GM18505 (cell line): ENCODE measurements around the gene INCA1.

Experiments
- ATAC-seq: cut with Tn5 transposase; IDR thresholded peaks from one replicate; pipeline ENCODE4 v1.9.1; 2021; ENCODE audit not compliant: unreplicated experiment
- POLR2A ChIP-seq: IDR thresholded peaks from 4 replicates; pipeline ENCODE4 v1.6.1; 2011; ENCODE audit warnings: borderline replicate concordance; ENCODE audit not compliant: insufficient read depth, insufficient read length; ENCODE audit errors: extremely low read depth

The INCA1 gene

DNA sequence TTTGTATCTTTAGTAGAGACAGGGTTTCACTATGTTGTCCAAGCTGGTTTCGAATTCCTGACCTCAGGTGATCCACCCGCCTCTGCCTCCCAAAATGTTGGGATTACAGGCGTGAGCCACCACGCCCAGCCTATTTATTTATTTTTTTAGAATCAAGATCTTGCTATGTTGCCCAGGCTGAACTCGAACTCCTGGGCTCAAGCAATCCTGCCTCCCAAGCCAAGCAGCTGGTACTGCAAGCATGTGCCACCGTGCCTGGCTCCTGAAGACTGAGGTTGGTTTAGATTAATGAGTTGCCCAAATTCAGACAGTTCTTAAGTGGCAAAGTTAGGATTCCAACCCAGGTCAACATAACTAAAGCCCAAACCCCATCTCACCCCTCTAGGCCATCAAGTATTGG, 30.0 kb upstream of the INCA1 start:
- no peak for ATAC-seq

DNA sequence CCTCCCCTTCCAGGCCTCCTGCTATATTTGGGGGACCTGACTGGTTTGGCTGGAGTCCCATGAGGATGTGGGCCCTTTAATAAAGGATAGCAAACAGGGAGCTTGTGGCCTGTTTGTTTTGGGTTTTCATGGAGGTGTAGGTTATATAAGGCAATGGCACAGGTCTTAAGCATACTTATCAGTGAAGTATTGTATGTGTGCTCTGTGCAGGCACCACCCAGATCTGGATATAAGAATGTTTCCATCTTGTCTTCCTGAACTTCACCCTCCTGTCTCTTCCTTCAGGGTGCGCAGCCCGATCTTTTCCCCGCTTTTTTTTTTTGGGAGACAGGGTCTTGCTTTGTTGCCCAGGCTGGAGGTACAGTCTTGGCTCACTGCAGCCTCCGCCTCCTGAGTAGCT, 27.3 kb upstream of the INCA1 start:
- ATAC-seq, result no peak
- no peak for TF ChIP-seq POLR2A

More for the DNA sequence above, 30.0 kb upstream of the INCA1 start:
- TF ChIP-seq POLR2A, result no peak

DNA sequence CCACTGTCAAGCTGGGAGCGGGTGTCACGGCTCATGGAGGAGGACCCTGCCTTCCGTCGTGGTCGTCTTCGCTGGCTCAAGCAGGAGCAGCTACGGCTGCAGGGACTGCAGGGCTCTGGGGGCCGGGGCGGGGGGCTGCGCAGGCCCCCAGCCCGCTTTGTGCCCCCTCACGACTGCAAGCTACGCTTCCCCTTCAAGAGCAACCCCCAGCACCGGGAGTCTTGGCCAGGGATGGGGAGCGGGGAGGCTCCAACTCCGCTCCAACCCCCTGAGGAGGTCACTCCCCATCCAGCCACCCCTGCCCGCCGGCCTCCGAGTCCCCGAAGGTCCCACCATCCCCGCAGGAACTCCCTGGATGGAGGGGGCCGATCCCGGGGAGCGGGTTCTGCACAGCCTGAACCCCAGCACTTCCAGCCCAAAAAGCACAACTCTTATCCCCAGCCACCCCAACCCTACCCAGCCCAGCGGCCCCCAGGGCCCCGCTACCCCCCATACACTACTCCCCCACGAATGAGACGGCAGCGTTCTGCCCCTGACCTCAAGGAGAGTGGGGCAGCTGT, 26.3 kb upstream of the INCA1 start:
- ATAC-seq, result no peak
- TF ChIP-seq POLR2A, result no peak

DNA sequence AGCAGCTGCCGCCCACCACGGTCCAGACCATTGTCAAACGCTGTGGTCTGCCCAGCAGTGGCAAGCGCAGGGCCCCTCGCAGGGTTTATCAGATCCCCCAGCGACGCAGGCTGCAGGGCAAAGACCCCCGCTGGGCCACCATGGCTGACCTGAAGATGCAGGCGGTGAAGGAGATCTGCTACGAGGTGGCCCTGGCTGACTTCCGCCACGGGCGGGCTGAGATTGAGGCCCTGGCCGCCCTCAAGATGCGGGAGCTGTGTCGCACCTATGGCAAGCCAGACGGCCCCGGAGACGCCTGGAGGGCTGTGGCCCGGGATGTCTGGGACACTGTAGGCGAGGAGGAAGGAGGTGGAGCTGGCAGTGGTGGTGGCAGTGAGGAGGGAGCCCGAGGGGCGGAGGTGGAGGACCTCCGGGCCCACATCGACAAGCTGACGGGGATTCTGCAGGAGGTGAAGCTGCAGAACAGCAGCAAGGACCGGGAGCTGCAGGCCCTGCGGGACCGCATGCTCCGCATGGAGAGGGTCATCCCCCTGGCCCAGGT, 24.9 kb upstream of the INCA1 start:
- no peak for ATAC-seq
- no peak for TF ChIP-seq POLR2A

DNA sequence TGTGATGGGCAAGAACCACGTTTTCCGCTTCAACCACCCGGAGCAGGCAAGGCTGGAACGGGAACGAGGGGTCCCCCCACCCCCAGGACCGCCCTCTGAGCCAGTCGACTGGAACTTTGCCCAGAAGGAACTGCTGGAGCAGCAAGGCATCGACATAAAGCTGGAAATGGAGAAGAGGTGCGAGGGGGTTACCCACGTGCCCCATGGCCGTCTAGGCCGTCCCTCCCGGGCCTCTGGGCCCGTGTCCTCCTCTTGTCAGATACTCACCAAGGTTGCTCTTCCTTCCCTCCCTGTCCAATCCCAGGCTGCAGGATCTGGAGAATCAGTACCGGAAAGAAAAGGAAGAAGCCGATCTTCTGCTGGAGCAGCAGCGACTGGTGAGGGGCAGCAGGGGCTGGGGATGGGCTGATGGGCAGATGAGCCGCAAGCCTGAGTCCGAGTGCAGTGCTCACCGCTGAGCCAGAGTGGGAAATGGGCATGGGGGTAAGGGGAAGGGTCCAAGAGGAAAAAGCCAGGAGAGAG, 23.2 kb upstream of the INCA1 start:
- TF ChIP-seq POLR2A, result no peak
- ATAC-seq, result no peak

DNA sequence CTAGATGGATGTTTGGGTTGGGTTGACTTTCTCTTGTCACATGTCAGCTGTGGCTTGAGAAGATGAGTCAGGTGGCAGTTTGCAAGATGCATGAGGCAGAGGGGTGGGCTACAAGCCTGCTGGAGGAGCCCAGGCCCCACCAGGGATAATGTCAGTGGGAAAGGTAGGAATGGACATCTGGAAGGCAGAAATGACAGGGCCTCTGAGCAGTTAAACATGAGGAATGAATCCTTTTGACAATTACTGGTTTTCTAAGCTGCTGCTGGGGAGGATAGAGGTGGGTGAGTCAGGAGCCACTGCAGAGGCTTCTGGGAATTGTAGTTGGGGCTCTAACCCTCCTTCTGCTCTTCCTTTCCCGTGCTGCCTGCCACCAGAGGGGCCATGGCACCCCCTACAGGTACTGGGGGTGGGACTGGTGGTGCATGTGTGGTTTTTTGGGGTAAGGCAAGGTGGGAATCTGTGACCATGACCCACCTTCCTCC, 22.2 kb upstream of the INCA1 start:
- ATAC-seq, result no peak
- no peak for TF ChIP-seq POLR2A

DNA sequence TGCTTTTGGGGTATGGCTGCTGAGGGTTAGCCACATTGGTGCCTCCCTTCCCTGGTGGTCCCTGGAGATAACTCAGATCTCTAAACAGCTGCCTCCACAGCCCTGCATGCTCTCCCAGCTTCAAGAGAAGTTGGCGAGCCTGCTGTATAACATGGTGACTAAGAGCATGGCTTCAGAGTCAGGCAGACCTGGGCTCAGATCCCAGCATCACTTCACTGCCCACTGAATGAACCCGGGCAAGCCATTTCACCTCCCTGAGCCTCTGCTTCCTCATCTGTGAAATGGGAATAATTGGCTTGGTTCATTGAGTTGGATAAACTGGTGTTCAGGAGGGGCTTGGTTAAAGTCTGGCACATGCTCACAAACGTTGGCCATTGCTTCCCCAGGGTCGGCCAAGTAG, 17.0 kb upstream of the INCA1 start:
- no peak for TF ChIP-seq POLR2A
- ATAC-seq, result no peak

DNA sequence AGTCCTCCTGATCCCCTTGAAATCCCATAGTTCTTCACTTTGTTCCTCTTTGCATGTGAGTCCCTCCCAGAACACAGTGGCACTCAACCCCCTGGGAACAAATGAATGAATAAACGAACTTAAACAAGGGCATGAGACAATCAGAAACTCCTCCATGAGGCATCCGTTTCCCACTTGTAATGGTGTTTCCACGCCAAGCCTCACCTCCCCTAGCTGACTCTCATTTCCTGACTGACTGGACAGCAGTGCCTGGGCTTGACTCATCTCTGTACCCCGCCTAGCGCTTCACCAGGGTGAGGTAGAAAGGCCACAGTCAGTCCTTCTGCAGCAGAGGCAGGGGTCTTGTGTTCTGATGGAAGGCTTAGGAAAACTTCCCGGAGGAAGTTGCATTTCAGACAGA, 14.6 kb upstream of the INCA1 start:
- ATAC-seq, result no peak
- TF ChIP-seq POLR2A, result no peak

DNA sequence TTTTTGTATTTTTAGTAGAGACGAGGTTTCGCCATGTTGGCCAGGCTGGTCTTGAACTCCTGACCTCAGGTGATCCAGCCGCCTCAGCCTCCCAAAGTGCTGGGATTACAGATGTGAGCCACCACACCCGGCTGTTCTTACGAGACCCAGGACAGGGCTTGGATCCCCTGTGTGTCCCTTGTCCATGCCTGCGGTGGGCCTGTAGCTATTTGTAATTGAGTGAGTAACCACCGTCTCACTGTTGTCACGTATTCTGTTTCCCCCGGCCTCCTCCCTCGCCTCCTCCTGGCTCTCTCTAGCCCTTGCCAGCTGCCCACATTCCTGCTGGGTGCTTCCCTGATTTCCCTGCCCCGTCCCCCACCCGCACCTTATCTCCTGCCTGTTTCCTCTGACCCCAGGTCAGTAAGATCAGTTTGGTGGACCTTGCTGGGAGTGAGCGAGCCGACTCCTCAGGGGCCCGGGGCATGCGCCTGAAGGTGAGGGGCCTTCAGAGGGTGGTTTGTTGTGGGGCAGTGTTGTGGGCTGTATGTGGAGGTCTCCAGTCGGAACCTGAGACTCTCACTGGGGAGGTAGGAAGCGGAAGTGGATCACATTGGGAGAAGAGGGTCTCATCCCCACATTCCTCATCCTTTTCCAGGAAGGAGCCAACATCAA, 6.0 kb upstream of the INCA1 start:
- no peak for ATAC-seq
- no peak for TF ChIP-seq POLR2A

DNA sequence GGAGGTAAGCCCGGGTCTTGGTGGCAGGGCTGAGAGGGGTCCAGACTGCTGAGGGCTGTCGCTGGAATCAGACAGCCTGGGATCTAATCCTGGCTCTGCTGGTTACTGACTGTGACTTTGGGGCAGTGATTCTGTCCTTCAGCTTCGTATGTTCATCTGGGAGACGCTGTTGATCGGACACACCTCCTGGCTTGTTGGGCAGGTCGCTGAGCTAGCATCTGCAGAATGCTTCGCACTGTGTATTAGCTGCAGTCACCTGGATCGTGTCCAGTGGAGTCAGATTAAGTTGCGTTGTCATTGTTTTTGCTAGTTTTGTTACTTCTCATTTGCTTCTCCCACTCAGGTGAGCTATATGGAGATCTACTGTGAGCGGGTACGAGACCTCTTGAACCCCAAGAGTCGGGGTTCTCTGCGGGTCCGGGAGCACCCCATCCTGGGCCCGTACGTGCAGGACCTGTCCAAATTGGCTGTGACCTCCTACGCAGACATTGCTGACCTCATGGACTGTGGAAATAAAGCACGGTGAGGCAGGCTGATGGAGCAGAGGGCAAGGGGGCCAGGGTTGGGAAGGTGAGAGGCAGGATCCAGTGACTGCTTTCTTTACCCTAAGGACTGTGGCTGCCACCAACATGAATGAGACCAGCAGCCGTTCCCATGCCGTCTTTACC, 4.9 kb upstream of the INCA1 start:
- TF ChIP-seq POLR2A, result no peak
- ATAC-seq, result no peak

DNA sequence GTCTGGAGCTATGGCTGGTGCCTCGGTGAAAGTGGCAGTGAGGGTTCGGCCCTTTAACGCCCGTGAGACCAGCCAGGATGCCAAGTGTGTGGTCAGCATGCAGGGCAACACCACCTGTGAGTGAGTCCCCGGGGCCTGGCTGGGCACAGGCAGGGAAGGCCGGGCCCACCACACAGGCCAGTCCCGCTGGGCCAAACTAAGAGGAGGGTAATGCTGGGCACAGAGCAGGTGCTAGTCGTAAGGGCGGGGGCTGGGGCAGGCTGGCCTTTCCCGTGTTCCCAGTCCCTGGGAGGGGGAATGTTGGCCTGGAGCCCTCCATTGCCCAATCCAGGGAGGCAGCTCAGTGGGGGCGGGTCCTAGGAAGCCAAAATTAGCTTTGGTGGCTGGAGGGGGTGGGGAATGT, 2.9 kb upstream of the INCA1 start:
- ATAC-seq, result no peak
- TF ChIP-seq POLR2A, result no peak

DNA sequence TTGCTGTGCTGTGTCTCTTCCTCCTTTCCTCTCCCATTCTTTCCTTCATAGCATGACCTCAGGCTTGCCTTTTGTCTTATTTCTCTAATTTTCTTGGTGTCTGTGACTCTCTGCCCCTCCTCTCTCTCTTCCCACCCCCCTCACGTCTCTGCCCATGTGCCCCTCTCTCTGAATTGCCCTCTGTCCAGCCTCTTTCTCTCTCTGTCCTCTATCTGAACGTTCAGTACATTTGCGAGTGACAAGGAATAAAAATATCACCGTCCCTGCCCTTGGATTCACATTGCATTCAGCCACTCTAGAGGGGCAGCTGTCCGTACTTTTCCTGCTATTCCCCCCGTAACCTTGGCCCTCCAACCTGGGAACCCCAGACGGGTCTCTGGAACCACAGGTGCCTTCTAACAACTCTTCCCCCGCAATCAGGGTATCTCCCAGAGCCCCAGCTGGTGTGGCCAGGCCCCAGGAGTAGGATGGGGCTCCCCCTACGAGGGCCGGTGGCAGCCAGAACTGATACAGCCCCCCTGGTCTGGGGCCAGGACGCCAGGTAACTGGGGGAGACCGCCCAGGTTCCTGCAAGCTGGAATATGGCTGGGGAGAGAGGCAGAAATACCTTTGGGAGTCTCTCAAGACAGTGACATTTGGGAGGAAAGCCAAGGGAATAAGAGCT, 2.2 kb upstream of the INCA1 start:
- ATAC-seq, result no peak
- TF ChIP-seq POLR2A, result no peak

DNA sequence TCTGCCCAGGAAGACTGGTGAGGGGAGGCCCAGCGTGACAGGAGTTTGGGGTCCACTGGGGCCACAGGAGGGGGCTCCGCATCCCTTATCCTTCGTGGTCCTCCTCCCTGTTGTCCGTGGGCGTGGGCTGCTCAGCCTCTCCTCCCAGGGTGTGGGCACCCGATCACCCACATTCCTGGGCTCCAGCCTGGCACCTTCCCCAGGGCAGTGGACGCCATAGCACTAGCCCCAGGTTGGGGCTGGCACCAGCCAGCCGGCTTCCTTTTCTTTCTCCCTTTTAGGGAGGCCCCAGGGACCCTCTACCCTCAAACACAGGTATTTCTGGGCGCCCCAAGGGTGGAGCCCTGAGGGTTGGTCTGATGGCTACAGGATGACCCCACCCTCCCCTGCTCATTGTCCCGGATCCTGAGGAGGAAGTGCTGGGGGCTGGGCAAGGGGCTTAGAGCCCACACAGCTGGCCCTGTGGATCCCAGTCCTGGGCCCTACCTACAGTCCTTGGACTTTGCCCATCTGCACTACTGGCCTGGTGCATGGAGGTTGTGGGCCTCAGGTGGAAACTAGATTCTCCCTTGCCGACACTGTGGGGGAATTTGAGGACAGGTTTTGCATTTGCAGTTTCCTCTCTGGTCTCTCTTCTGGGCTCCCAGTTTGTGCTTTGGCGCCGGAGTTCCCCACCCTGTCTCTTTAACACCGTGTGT, 1.6 kb upstream of the INCA1 start:
- TF ChIP-seq POLR2A, result no peak
- ATAC-seq, result no peak
